GM21576 (cell line): Measurements from ENCODE around the gene ATAD2B.
A peak's percentile ranks its signal among the peaks of the same experiment; 100 is the strongest.

Experiments used
- ATAC-seq: cut with Tn5 transposase; IDR thresholded peaks from one replicate; pipeline ENCODE4 v1.9.1; 2021; ENCODE audit warnings: mild to moderate bottlenecking, moderate library complexity; ENCODE audit not compliant: unreplicated experiment

The ATAD2B gene

GRCh38 chr2:23838996-23839395 lies 87.9 kb downstream of the ATAD2B start:
- ATAC-seq: no peak

GRCh38 chr2:23838581-23838980 lies 88.3 kb downstream of the ATAD2B start:
- no peak for ATAC-seq

DNA sequence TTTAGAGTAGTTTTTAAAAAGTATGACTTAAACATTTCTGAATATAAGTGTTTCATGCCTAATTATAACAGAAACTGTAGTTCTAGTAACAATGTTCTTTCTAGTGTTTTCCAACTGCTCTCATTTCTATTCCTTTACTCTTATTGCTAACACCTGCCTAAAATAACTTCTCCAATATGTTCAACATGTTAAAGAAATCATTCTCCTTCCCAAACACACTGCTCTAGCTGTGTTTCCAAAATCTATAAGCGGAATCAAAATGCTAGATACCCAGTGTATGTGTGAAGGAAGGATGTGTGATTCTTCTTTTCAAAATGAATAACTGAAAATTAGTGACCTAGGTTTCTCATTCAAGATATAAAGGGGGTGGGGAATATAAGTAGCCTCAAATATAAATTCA lies 89.1 kb downstream of the ATAD2B start:
- no peak for ATAC-seq

DNA sequence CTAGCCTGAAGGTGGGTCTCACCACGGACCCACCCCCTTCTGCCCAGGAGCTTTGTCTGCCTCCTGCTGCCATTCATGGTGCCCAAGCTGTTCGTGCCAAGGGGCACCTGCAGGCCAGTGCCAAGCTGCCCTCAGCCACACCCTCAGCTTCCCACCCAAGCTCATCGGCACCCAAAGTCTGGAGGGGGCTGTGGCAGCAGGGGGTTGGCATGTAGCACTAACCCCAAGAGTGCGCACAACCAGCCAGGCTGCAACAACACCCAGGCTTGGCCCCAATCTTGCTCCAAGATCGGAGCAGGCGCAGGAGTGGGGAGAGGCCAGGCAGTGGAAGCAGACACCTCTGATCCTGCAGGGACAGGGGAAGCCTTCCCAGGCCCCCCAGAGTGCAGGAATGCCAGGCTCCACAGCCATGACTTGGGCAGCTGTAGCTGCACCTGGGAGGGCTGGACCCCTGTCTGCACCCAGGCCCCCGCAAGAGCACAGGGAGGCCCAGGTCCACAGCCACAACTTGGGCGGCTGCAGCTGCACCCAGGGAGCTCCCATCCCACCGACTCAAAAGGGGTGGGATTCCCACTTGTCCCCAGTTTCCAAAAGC lies 89.9 kb downstream of the ATAD2B start:
- ATAC-seq: no peak

- no peak for ATAC-seq
These were observed 90.4 kb downstream of the ATAD2B start for GRCh38 chr2:23836505-23836904.

- no peak for ATAC-seq
These were observed 90.9 kb downstream of the ATAD2B start for GRCh38 chr2:23835988-23836387.

DNA sequence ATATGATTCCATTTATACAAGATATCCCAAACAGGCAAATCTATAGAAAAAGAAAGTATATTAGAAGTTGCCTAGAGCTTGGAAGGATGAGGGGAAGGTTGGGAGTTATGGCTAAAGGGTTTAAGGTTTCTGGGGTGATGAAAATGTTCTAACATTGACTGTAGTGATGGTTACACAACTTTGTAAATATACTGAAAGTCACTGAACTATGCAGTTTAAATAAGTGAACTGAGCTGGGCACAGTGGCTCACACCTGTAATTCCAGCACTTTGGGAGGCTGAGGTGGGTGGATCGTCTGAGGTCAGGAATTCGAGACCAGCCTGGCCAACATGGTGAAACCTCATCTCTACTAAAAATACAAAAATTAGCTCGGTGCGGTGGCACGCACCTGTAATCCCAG lies 91.5 kb downstream of the ATAD2B start:
- ATAC-seq: no peak

- no peak for ATAC-seq
These were observed 97.9 kb downstream of the ATAD2B start for GRCh38 chr2:23828986-23829385.

DNA sequence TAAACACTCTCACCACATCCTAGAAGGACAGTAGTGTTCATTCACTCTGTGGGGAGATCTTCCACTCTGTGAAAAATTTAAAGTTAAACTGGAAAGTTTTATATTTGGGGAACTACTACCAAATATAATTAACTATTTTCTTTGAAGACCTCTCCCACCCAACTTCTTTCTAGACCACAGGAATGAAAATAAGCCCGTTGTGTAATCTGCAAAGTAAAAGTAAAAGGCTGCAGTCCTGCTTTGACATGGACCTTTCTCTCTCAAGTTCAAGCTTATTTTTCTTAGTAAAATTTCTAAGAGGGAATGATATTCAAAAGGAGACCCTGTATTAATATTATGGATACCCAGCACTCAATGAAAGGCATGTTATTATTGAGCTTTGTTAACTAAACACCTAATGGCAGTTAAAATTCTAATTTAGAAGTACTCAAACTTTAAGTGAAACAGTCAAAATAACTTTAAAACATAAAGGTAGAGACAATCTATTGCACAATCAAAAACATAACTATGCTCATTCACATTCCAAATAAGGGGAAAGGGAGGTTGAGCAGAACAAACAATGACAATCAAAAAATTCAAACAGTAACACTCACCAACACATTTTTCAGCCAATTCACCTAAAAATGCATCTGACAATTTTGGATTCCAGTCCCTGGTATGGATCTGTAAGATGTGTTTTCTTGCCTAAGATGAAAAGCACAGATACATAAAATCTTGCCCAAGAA lies 98.5 kb downstream of the ATAD2B start:
- no peak for ATAC-seq

GRCh38 chr2:23827287-23827686 lies 99.6 kb downstream of the ATAD2B start:
- ATAC-seq: no peak

DNA sequence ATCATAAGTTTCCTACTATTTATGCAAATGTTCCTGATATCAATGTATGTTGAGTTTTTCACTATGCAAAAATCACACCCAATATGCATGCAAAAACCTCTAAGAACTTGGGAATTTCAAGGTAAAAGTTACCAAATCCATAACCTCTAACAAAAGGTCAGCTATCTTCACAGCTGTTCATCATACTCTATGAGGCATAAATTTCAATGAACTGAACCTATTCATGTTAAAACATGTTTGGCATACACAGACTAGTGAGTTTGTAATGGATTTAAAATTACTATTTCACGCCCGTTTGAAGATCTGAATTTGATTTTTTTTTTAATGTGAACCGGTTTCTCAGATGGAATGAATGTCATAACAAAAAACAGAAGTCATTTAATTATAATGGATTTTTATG lies 100.2 kb downstream of the ATAD2B start:
- no peak for ATAC-seq

DNA sequence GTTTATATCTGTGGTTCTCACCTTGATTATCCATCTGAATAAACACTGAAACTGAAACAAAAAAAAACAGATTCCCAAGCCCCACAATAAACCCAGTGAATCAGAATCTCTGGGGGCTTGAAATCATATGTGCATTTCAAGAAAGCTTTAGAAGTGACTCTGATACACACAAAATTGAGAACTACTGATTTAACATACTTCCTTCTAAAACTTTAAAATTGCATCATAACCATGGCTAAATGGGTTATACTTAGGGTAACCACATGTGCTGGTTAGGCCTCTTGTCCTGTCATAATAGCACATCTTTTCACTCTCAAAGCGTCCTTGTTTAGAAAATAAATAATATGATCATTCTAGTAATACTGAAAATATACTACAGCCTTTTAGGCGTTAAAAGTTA lies 100.9 kb downstream of the ATAD2B start:
- no peak for ATAC-seq

DNA sequence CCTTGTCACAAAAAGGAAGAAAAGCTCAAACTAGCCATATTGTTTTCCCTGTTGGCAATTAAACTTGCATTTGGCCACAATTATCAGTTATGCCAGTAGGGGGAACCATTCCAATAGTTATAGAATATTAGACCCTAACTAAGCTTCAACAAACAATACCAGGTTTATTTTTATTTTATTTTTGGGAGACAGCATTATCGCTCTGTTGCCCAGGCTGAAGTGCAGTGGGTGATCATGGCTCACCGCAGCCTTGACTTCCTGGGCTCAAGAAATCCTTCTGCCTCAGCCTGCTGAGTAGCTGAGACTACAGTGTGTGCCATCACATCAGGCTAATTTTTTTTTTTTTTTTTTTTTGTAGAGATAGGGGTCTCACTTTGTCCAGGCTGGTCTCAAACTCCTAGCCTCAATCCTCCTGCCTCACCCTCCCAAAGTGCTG lies 102.1 kb downstream of the ATAD2B start:
- peak; percentile 61 for ATAC-seq

- no peak for ATAC-seq
These were observed 103.1 kb downstream of the ATAD2B start for GRCh38 chr2:23823863-23824262.

DNA sequence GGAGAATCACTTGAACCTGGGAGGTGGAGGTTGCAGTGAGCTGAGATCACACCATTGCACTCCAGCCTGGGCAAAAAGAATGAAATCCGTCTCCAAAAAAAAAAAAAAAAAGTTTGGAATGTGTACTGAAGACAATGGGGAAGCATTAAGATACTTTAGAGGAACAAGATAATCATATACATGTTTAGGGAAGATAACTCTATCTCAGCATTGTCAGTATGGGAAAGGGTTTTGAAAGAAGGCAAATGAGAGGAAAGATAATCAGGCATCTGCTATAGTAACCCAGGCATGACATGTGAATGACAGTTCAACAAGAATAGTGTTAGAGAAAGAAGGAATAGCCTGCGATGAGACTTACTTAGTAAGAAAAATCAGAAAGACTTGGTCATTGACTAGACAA lies 112.0 kb downstream of the ATAD2B start:
- no peak for ATAC-seq

- no peak for ATAC-seq
These were observed 113.5 kb downstream of the ATAD2B start for GRCh38 chr2:23813438-23813837.

DNA sequence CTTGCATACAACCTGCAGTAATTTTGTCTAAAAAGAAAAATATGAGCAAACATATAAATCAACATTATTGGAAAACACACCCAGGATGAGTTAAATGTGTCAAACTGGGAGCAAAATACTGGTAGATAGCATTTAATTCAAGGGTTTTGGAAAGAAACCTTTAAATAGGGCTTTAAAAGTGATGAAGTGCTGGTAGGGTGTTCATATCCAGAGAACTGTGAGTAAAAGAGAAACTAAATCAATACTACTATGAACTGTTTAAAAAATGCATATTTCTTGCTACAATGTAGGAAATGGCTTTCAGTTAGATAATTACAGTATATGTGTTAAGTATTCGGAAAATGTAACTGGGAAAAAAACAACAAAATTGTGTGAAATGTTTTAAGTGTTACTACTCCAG lies 117.8 kb downstream of the ATAD2B start:
- no peak for ATAC-seq

GRCh38 chr2:23806665-23807249 lies 120.2 kb downstream of the ATAD2B start:
- ATAC-seq: no peak

DNA sequence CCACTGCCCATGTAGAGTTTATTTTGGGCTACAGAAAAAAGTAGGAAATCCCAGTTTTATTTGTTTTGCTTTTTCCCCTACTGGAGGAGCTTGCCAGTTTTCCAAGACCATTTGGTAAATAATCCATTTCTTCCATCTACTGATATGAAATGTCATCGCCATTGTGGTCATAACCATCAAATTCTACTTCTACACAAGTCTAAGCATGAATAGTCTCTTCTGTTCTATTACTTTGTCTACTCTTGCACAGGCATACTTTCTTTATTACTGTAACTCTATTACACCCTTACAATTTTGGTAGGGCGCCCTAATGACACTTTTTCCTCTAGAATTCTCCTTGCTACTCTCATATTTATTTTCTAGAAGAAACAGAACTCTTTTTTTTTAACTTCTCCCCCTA lies 120.7 kb downstream of the ATAD2B start:
- no peak for ATAC-seq

DNA sequence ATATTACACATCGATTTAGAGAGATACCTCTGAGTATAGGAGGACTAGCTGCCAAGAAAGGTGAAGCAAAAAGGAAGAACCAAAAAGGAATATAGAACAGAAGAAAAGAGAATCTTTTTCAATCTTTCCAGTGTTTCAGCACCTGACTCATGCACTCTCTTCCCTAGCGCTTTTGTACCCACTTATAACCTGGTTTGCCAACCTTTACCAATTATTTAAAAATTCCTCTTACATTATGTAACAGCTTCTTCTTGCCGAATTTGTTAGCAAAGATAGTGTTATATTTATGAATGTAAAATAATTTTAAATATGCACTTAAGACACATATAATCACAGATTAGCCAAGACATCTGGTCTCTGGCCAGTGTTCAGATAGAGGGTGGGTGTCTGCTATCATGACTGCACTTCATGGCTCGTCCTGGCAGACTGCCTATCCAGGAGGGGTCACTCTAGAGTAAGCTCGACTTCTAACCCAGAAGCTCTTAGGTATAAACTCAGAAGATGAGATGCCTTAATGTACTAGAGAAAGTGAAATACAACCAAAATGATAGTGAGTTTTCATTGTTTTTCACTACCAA lies 122.9 kb downstream of the ATAD2B start:
- no peak for ATAC-seq

DNA sequence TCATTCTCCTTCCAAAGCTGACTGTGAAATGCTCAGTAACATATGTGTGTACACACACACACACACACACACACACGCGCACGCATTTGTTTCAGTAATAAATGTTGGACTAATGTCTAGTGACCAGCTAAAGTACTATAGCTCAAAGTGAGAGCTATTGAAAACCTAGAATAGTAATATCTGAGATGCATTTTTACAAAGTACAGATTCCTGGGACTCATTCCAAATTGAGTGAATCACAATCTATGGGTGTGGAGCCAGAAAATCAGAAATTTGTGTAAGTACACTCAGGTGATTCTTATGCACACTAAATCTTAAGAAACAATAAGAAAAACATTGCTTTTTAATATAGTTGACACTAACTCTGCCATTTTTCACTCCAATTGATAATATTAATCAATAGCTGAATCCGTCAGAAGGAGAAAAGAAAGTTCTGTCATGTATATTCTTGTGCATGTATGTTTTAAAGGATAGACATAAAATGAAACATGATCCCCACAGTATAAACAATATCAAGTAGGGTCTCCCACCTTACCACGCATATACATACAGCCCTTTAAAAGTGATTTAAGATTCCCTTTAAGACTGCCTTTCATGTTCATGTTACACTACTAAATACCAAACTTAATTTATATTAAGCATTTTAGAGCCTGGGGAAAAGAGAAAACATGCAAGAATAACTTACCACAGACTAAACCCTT lies 123.5 kb downstream of the ATAD2B start:
- ATAC-seq: no peak
